Activated gamma-delta T cell (primary cell): ENCODE measurements around the gene LRRC8C.

Experiments used
- DNase-seq: peaks from one replicate; lab custom pipeline; 2025; lab: John Stamatoyannopoulos, UW

Gene LRRC8C

DNA sequence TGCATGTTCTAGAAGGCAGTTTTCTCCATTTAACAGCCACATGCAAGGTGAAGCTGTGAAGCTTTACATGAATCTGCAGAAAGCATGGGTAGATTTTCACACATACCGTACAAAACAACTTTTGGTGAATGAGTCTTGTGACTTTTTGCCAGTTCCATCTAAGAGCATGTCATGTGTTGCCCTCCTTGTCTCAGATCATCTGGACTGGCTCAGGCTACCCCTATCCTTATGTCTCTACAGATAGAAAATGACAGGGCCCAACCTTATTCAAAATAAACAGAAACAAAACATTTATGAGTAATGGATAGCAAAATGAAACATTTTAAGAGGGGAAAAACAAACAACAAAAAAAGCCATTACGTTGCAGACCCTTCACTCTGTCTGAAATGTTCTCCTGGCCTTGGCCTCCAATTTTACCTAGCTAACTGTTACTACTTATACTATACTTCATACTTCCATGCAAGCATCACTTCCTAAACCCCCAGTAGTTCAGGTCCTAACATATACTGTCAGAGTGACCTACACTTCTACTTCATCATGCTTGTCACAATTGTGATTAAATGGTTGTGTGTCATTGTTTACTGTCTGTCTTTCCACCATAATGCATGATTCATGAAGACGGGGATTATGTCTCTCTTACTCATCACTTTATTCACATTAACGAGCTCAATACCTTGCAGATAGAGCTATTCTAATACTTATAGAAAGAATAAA, 39.0 kb downstream of the LRRC8C start:
- no peak for DNase-seq

DNA sequence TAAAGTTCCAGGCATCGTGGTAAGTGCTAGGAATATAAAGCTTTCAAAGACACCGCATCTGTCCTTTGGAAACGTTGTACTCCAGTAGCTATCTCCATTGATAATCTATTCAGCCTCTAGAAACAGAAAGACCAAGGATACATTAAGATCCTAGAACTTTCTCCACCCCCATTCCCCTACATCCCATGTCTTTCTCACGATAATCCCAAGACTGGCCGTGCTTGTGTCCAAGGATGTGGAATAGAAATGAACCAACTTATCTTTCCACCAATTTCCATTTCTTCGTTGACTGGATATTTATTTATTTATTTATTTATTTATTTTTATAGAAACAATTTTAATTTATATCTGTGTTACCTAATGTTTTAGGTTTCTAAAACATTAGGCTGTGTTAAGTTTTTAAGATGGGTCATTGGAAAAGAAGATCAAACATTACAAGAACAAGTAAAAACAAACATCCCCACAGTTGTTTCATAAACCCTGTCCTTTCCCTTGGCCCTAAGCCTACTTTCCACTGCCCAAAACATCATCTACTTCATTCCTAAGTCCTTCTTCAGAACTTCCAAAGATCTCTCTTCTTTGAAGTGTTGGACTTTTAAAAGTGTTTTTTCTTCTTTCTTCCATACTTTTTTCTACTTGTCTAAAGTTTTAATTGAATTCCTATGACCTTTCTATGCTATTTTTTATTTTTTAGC, 39.7 kb downstream of the LRRC8C start:
- no peak for DNase-seq

DNA sequence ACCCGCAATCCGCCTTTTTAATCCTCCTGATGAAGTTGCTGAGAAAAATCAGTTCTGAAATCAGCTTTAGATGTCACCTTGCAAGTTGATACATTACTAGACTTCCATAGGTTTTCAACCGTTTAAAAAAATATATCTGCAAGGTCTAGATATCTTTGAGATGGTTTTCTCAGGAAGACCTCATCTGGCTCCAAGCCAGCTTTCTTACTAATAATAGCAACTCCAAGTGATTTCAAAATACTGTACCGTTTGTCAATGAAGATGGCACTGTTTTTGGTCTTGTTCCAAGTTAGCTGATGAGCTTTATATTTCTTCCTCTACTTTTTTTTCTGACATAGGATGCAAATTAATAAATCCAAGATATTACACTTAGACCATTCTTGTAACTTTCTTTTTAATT, 40.3 kb downstream of the LRRC8C start:
- no peak for DNase-seq

DNA sequence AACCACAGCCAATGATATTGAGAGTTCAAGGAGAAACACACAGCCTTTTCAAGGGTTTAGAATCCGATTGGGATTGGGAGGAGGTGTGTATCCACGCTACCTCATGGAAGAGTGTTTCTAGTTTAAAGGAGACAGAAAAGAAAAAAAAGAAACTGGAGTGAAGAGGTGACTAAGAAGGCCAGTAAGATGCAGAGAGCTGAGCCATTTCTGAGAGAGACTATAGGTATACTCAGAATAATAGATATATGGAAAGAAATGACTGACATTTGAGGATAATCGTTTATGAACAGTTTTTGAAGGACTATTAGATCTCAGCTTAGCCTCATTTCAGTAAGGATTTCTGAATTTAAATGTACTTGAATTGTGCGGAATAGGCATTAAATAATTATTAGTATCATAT, 42.8 kb downstream of the LRRC8C start:
- no peak for DNase-seq

DNA sequence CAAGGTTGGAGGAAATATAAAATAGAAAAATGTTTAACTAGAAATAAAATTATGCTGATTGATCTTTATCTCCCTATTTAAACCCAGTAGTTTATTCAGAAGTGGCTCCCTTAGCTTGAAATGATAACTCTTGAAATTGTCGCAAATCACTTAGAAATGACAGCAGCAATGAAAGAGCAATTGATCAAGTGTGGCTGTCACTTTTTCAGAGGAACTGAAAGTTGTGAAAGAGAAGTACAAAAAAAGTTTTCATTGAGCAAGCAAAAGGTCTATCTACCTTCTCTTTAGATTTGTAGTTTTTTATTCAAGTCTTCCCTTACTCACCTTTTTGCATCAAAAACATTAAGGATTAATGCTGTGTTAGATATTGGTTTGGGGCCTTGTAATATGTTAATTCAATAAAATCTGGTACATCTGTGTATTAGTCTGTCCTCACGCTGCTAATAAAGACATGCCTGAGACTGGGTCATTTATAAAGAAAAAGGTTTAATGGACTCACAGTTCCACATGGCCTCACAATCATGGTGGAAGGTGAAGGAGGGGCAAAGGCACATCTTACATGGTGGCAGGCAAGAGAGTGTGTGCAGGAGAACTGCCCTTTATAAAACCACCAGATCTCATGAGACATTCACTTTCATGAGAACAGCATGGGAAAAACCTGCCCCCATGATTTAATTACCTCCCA, 48.3 kb downstream of the LRRC8C start:
- DNase-seq, result no peak

DNA sequence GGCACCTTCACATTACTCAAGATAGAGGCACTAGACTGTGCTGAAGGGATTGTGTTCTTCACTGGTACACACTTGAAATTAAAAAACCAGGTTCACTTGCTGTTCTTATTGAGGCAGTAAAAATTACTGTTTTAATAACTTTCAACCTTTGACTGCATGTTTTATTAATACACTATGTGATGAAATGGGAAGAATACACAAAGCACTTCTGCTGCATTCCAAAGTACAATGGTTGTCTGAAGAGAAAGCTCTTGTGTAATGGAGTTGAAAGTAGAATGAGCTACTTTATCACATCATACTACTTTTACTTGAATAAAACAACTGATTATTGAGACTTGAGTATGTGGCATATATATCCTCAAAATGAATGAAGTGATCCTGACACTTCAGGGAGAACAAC, 49.7 kb downstream of the LRRC8C start:
- DNase-seq, result no peak

DNA sequence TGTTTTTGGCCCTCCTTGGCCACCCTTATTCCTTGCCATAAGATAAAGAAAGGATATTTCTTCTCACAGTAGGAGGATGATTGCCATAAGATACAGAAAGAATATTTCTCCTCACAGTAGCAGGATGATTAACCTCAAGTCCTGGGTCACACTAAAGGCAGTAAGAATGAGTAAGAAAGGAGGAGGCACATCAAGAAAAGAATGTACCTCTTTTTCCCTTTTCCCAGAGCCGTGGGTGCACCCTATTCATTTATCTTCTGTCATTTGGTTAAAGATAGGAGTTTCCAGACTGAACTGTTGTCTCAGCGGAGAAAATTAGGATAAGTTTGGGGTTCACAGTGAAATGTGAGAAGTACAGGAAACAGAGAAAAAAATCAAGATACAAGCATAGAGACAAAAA, 52.5 kb downstream of the LRRC8C start:
- DNase-seq, result no peak

DNA sequence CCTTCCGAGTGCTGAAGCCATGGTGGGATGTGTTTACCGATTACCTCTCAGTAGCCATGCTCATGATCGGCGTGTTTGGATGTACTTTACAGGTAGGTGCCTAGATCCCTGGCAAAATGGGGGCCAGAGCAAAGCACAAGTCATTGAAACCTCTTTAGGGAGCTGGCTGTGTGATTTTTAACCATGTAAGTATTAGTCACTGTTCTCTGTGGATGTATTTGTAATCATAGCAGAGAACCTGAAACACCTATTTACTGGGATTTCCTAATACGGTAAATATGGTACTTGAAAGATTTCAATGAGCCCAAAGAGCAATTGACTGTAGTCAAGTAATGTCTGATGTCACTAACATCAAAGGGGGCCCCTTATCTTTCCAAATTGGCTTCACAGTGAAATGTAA, 53.6 kb downstream of the LRRC8C start:
- no peak for DNase-seq

DNA sequence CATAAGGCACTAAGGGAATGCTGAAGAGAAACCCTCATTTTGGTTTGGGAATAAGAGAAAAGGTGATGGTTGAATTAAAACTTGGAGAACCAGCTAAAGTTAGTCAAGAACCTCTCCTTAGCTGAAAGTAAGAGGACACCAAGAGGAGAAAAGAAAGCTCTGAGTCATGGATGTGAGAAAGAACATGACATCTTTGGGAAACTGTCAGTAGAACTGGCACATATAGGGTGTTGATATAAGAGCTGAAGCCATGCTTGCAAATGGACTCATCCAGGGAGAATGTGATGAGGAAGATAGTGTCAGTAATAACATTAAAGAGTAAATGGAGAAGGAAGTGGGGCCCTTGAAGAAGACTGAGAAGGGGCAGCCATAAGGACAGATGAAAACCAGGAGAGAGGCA, 54.3 kb downstream of the LRRC8C start:
- no peak for DNase-seq

DNA sequence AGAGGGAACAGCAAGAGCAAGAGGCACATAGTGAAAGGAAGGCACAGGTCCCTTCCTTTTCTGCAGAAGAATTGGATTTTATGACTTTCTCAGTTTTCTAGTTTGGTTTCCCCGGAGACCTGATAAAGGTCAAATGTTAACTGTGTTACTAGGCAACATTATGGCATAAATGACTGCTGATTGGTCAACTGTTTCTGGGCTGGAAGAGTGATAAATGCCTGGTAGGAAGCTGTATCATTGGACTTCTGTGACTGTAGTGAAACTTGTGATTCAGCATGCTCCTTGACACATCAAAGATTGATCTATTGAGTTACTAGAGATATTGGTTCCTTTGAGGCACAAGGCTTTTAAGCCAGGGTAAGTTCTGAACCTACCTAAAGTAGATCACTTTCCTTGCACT, 55.7 kb downstream of the LRRC8C start:
- DNase-seq, result no peak

DNA sequence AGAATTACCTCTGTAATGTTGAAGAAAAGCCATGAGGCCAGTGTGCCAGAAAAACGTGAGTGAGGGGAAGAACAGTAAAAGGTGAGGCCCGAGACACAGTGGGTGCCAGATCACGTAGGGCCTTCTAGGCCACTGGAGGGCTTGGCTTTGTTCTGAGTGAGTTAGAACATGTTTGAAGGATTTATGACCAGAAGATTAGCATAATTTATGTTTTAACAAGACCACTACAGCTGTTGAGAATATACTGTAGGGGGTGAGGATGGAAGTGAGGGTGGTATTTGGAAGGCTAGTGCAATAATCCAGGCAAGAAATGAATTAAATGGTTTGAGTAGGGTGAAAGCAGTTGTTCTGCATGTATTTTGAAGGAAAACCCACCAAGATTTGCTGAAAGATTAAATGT, 56.3 kb downstream of the LRRC8C start:
- DNase-seq, result no peak

DNA sequence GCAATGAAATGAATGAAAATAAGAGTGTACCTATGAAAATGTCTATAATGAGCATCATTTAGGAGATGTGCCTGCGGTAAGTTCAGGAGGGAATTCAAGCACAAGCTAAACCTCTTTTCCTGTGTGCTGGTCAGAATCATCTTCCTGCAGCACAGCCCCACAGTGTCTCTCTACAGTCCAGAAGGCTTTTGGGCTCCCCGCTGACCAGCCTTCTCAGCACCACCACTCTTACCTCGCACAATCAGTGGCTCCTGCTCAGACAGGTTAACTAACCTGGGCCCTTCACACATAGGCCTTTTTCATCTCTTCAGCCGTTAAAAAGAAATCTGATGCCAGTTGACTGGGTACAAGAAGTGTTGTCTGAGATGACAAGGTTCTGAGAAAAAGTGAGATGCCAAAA, 57.7 kb downstream of the LRRC8C start:
- DNase-seq, result no peak

DNA sequence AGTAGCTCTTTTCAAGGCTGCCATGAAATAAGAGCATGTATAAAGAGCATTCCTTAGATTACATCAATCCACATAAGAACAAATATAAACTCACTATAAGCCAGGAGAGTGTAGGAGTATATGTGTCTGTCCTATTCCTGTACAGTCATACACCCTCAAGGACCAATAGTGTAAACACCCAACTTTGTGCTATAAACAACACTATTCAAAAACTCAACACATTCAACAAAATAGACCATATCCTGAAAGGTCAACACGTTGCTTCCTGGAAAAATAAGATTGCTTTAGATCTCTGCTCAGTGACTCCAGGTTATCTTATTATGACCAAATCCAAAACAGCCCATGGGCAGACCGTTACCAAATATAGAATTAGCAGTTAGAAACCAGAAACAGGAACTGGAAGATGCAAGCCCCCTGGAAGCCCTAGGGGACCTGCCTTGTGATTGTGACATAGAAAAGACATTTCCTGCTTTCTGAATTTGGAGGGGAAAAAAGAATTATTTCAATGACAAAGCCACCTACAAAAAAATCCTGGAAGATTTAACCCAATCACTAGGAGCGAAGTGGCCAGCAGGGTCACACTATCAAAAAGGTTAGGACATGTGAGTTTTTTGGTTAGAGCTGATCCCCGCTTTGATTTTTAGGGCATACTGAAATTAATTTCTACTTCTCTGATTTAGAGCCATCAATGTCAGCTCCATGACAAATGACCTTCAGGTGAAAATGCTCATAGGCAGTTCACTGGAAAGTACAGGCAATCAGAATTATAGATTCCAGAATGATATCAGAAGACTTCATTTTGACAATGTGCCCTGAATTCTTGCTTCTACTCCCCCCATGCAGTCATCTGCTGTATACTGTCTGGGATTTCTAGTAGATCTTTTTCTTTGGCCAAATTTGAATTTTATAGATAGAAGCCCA, 59.9 kb downstream of the LRRC8C start:
- DNase-seq, result no peak

DNA sequence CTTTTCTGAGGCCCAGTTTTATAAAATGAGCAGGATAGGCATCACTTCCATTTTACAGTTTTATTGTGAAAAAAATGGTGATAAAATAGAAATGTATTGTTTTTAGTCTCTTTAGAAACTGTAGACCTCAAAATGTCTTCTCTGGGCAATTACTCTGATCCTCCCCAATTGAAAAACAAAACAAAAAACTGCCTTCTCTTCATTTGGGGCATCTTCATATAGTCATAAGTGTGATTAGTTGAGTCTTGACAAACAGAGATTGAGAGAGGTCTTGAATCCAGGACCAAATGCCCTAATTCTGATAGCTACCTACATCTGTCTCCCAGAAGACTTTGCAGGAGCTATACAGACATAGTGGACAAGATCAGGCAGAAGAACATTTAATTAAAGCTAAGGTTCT, 62.9 kb downstream of the LRRC8C start:
- DNase-seq, result no peak

DNA sequence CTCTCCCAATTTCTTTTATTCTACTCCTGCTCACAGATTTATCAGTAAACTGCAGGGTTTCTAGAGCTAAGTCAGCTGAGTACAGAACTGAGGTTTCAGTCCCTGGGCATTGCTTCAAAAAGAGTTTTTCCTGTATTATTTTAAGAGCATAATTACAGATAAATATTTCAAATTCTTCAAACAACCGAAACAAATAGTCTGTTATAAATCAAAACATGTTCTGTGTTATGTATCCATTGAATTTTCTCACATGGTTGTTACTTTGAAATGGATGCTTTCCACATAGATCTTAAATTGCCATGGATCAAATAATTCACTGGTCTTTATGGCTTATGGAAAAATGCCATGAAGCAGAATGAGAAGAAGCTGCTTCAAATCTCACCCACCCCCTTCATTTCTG, 64.5 kb downstream of the LRRC8C start:
- no peak for DNase-seq

DNA sequence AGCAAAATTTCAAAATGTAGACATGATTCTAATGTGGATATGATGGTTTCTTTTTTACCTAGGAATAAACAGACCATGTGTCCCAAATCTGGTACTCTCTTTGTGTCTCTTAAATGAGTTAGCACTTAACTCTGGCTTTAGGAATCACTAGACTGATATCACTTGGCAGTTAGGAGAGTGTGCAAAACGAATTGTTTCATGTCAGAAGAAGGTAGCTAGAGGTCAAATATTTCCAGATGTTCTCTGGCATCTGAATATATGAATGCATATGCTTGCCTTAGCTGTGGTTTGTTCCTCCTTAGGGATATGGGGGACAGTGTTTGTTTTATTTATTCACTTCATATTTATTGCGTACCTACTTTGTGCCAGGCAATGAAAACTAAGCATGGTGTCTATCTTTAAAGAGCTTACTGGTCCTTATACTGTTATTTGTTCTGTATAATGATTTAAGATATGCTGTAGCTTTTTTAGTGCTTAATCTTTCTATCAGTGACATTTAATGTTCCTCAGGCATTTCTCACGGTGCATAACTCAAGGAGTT, 65.2 kb downstream of the LRRC8C start:
- no peak for DNase-seq

DNA sequence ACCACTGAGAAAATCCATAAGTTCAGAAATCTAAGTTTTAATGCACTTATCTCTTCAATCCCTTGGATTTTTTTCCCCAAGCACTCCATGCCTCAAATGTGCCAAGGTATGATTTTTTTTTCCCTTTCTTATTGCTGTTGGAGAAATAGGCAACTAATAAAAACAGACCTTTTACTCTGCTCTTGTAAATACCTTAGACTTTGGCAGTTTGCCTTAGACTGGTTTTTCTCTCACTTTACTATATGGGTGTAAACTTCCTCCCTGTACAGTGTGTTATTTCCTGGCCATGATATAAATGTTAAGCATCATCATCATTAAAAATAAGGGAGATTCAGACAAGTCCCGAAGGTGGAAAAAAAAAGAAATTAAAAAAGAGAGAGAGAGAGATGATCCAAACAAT, 65.7 kb downstream of the LRRC8C start:
- DNase-seq, result no peak

DNA sequence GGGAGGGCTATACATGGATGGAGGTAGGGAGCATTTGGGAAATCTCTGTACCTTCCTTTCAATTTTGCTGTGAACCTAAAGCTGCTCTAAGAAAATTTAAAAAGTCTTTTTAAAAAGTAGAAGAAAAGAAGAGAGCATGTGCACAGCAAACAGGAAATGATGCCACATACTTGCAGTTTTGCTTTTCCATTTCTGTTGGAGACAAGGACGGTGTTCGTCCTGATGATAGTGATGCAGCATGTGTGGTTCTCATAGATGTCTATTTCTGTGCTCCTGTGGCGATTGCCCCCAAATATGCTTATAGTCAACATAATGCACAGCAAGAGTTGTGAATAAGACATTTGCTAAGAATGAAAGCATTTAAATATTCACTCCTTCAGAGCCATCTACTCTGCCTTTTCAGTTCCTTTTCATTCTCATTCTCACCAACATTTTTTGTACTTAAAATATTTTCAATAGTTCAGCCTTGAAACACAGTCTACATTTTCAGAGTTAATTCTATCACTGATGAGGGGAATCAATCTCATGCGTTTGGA, 66.6 kb downstream of the LRRC8C start:
- DNase-seq, result no peak

DNA sequence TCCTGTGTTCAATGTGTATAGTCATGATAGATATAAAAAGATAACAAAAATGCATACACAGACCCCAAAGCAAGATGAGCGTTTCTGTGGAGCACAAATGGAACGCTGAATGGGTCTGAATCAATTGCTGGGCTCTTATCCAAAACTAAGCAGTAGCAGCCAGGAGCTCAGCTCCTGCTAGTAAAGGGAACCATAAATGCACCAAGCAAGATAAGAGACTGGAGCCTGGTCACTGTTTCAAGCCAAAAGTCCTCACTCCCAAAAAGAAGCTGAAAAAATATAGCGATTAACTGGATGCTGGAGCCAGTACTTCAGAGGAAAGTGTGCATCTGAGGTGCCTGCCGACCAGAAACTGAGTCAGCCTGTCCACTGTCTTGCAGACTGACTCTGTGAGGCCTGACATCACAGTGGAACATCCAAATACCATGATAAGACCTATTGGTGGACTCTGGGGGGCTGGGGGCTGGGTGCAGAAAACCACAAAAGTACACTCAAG, 68.9 kb downstream of the LRRC8C start:
- no peak for DNase-seq

DNA sequence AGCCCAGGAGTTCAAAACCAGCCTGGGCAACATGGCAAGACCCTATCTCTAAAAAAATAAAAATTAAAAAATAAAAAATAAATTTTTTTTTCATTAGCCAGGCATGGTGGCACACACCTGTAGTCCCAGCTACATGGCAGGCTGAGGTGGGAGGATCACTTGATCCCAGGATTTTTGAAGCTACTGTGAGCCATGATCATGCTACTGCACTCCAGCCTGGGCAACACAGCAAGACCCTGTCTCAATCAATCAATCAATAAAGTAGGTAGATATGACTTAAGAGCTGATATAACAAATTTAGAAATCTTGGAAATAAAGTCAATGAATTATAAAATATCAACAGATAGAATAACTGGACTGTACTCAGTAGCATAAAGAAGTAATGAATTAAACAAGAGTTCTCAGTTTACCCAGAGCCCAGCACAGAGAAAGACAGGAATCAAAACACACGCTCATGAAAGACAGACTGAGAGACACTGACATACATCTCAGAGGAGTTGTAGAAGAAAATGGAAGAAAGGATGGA, 69.7 kb downstream of the LRRC8C start:
- DNase-seq, result no peak

DNA sequence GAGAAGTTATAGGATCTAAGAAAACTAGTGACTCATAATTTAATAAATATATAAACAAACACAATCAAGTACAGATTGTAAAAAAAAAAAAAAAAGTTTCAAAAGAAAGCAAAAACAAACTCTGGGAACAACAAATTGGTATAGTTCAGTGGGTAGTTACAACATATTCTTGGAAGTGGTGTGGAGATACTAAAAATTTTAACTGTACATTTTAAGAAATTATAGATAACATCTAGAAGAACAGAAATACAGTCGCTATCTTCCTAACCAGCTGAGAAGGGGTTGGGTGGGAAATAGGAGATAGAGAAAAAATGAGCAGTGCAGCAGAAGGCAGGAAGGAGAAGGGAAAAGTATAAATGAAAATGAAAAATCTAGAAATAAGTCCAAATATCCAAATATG, 70.5 kb downstream of the LRRC8C start:
- no peak for DNase-seq
